Endometrial microvascular endothelial cells (primary cell): ENCODE results near the gene GRIN2C. TPM values are rescaled to one million over a fixed set of nuclear protein-coding genes. Genes with fewer than 3 reads are reported as not detected.
"Not testable (repeated sequence)": the region's sequence is repeated elsewhere in the genome, so short reads cannot be mapped to it uniquely, and the experiment has no call there.

ENCODE experiments used
- in situ Hi-C: cut with HindIII; loops from 2 replicates; pipeline ENCODE4 v1.10.0; 2017; ENCODE audit warnings: low sequenced_read_pairs, low pct_unique_long_range_greater_than_20kb; ENCODE audit errors: inconsistent ontology term
- total RNA-seq: library from RNA; depleted of rRNA; stranded (reverse); fragments of >200 nt; gene quantifications from one replicate; pipeline ENCODE4 v1.2.3, GENCODE V29; 2015; ENCODE audit errors: inconsistent ontology term

GRIN2C gene
- total RNA-seq, 1 donor from 2014 or later: not detected

DNA sequence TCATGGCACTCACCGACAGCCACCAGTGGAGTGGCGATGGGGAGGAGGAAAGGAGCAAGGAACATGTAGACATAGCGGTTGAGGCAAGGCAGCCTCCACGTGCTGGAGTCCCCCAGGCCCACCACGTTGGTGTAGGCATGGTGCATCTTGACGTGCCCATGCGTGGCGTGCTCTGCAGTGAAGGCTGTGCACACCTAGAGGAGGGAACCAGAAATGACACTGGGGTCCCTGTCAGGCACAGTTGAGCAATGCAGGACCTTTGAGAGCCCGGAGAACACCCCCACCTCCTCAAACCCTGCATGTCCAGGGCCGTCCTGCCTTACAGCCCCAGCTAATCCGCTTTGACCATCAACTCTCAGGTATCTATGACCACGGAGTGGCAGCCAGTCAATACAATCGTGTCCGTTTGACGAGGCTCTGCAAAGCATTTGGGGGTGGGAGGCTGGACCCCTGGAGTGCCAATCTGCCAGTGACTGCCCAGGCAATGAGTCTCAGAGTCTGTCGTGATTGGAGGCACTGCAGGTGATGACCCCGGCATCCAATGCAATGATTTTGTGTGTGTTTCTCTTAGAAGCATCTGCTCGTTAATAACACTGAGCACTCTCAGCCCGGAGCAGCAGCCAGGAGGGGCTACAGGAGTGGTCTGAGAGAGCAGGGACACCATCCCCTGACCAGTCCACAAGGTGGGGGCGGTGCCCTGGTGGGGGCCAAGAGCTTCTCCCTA lies 23.0 kb upstream of the GRIN2C start:
- in situ Hi-C loops: no loop called here

DNA sequence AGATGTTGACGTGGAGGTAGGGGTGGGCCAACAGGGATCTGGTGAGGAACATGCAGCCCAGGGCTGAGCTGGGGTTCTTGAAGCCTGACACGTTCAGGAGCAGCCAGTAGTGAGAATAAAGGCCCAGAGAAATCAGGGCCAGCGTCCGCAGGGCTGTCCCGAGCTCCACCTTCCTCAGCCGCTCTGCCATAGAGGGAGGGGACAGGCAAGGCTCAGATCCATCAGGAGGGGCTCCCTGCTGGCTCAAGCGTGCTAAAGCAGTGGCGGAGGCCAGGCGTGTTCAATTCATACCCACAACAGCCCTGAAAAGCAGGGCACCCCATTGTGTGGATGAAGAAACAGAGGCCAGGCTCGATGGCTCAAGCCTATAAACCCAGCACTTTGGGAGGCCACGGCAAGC lies 21.4 kb upstream of the GRIN2C start:
- in situ Hi-C loops: no loop called here

- in situ Hi-C loops: no loop called here
Observed at GRCh38 chr17:74879308-74879707, 19.6 kb upstream of the GRIN2C start.

DNA sequence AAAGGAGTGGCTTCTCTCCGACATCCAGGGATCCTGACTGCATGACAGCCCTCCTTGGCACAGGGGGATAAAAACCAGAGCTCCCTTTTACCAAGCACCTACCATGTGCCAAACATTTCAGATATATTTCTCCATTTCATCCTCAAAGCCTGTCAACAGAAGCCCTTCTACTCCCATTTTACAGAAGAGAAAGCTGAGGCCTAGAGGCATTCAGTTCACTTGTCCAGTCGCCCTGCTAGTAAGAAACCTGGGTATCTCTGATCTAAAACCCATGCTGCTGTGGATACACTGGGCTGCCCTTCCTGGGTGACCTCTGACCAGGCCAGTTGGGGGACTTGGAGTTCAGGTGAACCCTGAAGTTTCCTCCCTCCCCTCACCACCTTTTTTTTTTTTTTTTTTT lies 19.0 kb upstream of the GRIN2C start:
- in situ Hi-C loops: no loop called here

DNA sequence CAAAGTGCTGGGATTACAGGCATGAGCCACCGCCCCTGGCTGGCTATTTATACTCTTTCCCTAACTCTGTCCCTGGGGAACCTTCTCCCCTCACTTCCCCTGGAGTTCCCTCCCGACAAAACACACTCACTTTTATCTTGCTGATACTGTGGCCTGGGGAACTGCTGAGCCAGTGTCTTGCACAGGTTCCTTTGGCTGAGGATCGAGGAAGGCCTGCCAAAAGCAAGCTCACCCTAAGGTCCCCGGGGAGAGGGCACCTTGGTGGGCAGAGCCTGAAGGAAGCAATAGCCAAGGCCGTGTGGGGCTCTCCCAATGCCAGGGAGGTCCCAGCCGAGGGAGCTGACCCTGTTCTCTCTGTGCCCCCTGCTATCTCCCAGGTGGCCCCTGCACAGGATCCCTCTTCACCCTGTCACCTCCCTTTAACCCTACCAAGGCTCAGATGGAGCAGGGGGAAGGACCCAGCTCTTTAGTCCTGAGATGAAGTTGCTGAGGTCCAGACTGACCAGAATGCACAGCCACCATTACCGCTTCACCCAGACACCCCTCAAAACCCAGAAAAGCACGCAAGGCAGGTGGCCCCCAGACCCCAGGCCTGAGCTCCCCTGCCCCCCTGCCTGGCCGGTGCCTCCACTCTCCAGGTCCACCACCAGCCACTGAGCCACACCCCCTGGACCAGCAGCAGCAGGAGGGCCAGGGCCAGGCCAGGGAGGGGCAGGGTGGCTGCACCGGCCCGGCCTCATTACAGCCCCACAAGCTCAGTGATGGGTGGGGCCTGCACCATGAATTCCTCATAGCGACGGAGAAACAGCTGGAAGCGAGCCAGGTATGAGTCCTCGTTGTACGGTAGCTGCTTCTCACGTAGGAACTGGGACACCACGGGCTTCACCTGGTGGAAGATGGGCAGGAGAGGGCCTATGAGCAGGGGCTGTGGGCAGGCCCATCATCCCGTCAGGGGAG lies 18.2 kb upstream of the GRIN2C start:
- in situ Hi-C loops: no loop called here

DNA sequence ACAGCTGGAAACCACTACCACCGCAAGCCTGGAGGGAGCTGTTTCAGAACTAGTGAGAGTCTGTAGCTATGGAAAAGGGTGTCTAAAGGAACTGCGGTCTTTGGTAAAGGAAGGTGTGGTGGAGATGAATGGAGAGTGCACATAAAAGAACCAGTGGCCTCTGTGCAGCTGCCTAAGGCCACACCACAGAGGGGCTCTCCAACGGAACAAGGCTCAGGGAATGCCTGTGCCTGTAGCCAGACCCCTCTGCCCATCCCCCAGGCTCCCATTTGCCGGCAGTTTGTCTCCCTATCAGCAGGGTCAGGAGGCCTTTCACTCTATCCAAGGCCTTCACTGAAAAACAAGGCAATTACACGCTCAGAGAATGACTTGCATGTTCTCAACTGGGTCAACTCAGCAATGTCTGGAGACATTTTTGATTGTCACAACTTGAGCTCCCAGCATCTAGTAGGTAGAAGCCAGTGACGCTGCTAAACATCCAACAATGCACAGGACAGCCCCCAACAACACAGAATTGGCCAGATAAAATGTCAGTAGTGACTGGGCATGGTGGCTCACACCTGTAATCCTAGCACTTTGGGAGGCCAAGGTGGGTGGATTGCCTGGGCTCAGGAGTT lies 16.4 kb upstream of the GRIN2C start:
- in situ Hi-C loops: no loop called here

DNA sequence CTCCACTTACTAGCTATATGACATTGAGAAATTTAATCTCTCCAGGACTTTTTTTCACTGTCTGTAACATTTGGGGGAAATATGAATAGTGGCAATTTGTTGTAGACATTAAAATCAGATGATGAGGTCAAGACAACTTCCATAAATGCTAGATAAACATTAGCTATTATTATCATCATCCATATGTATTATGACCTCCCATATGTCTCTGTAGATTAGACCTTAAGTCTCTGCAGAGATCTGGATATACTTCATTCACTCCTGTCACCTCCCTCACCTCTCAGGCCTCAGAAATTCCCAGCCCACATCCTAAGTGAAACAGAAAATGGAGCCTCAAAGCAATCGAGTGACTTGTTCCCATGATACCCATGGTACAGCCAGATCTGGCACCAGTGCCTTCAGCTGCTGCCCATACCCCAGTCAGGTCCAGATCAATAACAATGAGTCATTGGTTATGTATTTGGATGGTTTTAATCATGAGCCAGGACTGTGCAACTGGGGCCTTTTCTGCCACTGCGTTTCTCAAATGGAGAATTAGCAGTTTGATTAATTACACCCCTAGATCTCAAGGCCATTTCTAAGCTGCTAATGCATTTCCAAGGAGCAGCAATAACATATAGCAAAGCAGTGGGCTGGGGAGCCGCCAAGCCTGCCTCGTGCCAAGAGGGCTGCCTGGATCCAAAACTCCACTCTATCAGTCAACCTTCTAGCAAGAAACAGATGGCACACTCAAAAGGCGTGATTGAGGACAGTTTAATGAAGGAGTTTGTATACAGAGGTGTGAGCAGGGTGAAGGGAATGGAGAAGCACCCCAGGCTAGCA lies 15.7 kb upstream of the GRIN2C start:
- in situ Hi-C loops: no loop called here

DNA sequence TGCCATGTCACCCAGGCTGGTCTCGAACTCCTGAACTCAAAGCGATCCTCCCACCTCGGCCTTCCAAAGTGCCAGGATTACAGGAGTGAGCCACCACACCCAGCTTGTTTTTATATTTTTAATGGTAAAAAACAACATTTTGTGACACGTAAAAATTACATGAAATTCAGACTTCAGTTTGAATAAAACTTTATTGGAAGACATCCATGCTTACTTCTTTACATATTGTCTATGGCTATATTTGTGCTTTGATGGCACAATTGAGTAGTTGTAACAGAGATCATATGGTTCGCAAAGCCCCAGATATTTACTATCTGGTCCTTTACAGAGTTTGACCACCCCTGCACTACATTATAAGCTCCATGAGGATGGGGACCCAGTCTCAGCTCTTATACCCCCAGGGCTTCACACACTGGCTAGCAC lies 14.9 kb upstream of the GRIN2C start:
- in situ Hi-C loops: no loop called here

DNA sequence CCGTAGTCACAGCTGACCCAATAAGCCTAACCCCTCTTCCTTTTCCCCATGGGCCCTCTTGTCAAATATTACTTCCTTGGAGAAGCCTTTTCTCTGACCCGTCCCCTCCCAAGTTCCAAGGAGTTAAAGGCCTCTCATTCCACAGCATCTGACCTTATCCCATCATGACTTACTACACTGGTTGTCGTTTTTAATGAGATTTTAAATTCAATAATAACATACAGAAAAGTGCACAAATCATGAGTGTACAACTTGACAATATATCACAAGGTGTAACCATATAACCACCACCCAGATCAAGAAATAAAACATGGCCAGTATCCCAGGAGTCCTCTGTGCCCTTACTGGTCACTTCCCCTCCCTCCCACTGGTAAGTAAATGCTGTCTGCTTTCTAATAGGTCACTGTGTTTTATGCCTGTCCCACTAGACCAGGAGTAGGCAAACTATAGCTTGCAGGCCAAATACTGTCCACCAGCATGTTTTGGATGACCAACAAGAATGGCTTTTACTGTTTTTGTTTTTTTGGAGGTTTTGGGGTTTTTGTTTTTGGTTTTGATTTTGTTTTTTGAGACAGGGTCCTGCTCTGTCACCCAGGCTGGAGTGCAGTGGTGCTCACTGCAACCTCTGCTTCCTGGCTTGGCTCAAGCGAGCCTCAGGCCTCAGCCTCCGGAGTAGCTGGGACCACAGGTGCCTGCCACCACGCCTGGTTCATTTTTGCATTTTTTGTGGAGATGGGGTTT lies 14.4 kb upstream of the GRIN2C start:
- in situ Hi-C loops: no loop called here

GRCh38 chr17:74873037-74873873 lies 13.6 kb upstream of the GRIN2C start:
- in situ Hi-C loops: no loop called here

DNA sequence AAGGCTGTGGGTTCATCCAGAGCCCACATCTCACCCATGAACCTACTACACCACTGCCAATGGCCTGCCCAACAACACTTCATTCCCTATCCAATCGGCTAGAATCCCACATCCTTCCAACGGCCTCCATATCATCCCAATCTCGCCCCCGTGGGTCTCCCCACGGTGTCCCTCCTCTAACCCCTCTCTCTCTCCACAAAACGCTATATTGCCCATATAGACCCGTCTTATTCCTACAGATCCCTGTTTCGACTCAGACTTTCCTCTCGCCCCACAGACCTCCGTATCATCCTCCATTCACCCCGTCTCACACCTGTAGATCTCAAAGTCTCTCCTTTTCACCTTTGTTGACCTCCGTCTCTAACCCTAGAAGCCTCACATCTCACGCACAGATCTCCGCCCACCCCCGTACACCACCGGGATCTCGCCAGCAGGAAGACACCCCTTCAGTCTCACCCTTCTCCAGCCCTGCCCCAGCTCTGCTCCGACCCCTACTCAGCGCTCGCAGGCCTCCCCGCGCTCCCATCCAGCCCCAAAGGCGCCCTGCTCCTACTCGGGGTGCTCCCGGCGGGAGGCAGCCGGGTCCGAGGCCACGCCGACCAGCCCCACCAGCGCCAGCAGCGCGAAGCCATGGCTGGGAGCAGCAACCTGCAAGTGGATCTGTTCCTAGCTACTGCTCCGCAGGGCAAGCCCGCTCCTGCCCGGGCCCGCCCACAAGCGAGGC lies 12.8 kb upstream of the GRIN2C start, which contains the start of gene FDXR:
FDXR (minus strand) TSS at position 682 of the 724 bp plus-strand sequence; CDS start at position 632, 50 bp downstream.
- in situ Hi-C loops: no loop called here

GRCh38 chr17:74871356-74872076 lies 11.8 kb upstream of the GRIN2C start:
- in situ Hi-C loops: no loop called here

DNA sequence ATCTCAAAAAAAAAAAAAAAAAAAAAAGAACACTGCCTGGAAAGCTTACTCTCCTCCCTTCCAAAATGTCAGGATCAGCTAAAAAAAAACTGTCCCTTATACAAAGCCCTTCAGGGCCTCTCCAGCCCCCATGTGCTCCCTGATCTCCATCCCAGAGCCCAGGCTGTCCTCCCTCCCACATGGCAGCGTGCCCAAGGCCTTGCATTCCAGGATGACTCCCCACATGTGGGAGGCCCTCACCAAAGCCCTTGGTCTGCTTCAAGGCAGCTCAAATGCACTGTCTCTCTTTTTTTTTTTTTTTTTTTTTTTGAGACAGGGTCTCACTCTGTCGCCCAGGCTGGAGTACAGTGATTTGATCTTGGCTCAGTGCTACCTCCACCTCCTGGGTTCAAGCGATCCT lies 10.8 kb upstream of the GRIN2C start:
- in situ Hi-C loops: no loop called here

- in situ Hi-C loops: not testable (repeated sequence)
Observed at GRCh38 chr17:74870028-74870427, 10.3 kb upstream of the GRIN2C start.

DNA sequence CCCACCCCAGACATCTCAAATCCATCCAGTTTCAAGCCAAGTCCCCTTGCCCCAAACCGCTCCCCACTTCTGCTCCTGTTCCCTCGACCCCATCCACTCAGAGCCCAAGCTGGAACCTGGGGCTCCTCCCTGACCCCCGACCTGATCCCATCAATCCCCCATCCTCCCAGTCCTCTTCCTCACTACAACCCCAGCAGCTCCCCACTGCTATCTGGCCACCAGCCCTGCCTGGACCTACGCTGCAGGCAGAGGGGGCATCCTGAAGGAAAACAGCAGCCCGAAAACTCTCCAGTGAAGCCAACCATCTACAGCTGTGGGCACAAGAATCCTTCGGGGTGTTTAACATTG lies 9.2 kb upstream of the GRIN2C start:
- in situ Hi-C loops: loop anchor here (10.0 kb wide), 1 partner anchor 84 kb away; no protein-coding TSS in a partner anchor
